Mononuclear cell (primary cell): ENCODE results near the gene CYSRT1. TPM values are rescaled to one million over a fixed set of nuclear protein-coding genes. Genes with fewer than 3 reads are reported as not detected.

Experiments
- H3K27me3 ChIP-seq: 2 replicates; pipeline ENCODE4 v1.6.0; 2011; ENCODE audit warnings: low read length, control low read depth; ENCODE audit not compliant: insufficient read depth
- H3K4me1 ChIP-seq: 2 replicates; pipeline ENCODE4 v1.5.1; 2011; ENCODE audit warnings: mild to moderate bottlenecking, low read length, control low read depth; ENCODE audit not compliant: insufficient read depth
- H3K4me3 ChIP-seq: 2 replicates; pipeline ENCODE4 v1.5.1; 2011; ENCODE audit warnings: mild to moderate bottlenecking, low read length, moderate library complexity
- H3K9me3 ChIP-seq: 2 replicates; pipeline ENCODE4 v1.5.1; 2011; ENCODE audit warnings: low read depth, mild to moderate bottlenecking, control low read depth, low read length
- total RNA-seq: library from RNA; depleted of rRNA; stranded (reverse); fragments of >200 nt; gene quantifications from one replicate; pipeline ENCODE4 v1.2.3, GENCODE V29; 2012

Gene CYSRT1
- total RNA-seq, 1 donor: 0.21 TPM

GRCh38 chr9:137225699-137226331 lies 841 bp downstream of the CYSRT1 start:
- Histone ChIP-seq H3K4me1 (peaks cover 24% of the 10 kb centered on the region), H3K9me3 (no peaks in the 10 kb centered on the region), H3K4me3 (no peak overlapping the region), H3K27me3 (no peaks in the 10 kb centered on the region)

DNA sequence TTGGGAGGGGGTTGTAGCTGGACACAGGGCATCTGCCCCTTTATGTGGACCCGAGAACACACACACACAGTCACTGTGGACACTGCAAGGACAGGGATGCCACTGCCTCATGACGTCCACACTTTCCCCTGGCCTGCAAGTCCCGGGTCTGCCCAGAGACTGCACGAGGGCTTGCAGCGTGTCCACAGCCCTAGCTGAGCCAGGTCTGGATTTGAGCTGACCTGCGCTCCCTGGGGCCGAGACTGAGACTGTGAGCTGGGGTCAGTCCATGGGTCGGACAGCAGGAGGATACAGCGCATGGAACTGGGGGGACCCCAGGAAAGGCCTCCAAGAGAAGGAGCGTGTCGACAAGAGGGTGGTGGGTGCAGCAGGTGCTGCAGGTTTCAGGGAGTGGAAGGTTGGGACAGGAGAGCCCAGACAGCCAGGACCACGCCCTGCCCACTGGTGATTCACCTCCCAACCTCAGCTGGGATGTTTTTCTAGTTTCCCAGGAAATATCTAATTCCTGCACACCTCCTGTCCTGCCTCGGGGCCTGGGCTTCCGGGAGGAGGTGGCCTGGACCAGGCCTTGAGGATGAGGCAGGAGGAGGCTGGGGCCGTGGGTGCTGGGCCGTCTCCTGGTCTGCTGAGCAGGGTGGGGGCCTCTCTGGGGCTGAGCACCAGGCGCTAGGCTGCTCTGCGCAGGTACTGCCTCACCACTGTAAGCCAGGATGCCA lies 1.5 kb downstream of the CYSRT1 start:
- Histone ChIP-seq H3K9me3 (no peaks in the 10 kb centered on the region), H3K4me3 (no peak overlapping the region), H3K4me1 (peaks cover 24% of the 10 kb centered on the region), H3K27me3 (no peaks in the 10 kb centered on the region)

- Histone ChIP-seq H3K9me3 (no peaks in the 10 kb centered on the region), H3K4me1 (peaks cover 24% of the 10 kb centered on the region), H3K4me3 (no peak within 1 kb of the TSS), H3K27me3 (no peaks in the 10 kb centered on the region)
These were observed 2.3 kb downstream of the CYSRT1 start, which contains the start of gene RNF224 for GRCh38 chr9:137227054-137227852. Gene RNF224 (plus strand): TSS chr9:137227502. CDS start chr9:137228336, 834 bp downstream.

GRCh38 chr9:137227853-137228505 lies 3.0 kb downstream of the CYSRT1 start:
- H3K27me3 ChIP-seq: no peaks in the 10 kb centered on the region
- no peak overlapping the region for H3K4me3 ChIP-seq
- H3K9me3 ChIP-seq: no peaks in the 10 kb centered on the region
- H3K4me1 ChIP-seq: peaks cover 17% of the 10 kb centered on the region

DNA sequence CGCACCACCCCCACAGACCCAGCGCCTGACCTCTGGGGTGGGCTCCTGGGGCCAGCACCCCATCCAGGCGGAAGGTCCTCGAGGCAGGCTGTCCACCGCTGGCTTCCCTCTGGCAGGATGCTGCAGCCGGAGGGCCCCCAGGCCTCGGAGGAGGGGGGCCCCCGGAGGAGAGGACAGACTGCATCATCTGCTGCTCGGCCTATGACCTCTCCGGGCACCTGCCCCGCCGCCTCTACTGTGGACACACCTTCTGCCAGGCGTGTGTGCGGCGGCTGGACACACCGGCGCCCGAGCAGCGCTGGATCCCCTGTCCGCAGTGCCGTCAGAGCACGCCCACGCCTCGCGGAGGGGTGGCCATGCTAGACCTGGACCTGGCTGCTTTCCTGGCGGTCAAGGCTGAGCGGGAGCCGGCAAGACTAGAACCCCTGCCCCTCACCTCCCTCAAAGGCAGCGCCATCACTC lies 3.6 kb downstream of the CYSRT1 start:
- peaks cover 16% of the 10 kb centered on the region for H3K4me1 ChIP-seq
- no peak overlapping the region for H3K4me3 ChIP-seq
- H3K9me3 ChIP-seq: no peaks in the 10 kb centered on the region
- H3K27me3 ChIP-seq: no peaks in the 10 kb centered on the region

DNA sequence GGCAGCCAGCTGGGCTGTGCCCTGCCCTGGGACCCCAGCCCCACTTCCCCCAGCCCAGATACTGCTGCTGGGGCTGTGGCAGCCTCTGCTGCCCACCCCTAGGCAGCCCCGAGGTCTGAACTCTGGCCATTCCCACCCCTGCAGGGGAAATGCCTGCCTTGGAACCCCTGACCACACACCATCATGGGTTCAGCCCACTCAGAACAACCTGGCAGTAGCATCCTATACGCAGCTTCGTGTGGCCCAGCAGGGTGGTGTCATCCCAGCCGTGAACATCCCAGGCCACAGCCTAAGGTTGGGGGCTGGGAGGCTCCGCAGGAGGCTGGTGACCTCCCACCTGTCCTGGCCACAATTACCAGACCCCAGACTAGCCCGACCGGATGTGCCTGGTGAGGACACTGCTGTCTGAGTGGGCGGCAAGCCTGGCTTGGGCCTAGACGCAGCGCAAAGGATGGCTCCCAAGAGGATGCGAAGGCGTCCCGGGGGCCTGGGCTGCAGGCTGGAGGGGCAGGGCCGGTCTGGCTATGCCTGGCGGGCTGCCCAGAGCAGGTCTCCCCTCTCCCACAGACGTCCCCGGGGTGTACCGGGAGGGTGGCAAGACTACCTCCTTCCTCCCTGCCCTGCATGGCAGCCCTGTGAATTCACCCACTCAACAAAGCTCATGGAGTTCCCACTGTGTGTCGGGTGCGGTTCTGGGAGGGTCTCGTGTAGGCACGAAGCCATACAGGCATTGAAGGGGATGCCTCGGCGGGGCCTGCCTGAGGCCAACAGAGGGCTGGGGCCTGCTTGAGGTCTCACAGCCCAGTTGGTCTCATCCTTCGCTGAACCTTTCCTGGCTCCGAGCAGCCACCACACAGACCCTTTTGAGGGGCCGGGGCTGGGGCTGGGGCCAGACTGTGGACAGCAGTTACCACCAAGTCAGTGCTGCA lies 4.3 kb downstream of the CYSRT1 start:
- Histone ChIP-seq H3K27me3 (no peaks in the 10 kb centered on the region), H3K9me3 (no peaks in the 10 kb centered on the region), H3K4me3 (no peak overlapping the region), H3K4me1 (peaks cover 10% of the 10 kb centered on the region)

DNA sequence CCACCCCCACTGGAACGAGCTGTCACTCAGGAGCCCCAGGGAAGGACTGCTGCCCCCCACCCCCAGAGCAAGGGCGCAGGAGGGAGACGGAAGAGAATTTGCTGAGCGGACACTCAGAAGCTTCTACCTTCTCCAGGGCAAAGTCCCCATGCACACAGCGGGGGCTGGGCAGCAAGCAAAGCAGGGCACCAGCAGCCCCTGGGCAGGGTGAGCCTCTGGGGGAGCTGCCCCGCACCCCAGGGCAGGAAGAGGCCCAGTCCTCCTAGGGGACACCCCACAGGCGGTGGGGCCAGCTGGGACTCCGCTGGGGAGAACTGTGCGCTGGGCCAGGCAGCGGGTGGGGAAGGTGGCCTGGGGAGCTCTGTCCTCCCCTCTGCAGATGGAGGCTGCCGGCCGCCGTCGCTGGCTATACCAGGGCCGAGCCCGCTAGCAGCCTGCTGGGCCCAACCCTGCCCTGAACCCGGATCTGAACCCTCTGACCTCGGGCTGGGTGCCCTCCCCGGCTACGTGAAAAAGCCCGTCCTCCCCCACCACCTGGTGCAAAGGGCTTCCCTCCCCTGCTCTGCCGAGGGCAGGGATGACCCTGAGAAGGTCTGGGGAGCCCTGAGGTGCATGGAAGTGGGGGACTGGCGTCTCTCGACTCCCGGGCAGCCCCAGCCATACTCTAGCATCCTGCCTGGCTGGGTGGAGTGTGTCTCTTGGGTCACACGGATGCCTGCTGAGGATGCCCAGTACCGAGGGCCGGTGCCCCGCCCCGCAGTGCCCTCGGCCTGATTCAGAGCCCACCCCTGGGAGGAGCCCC lies 5.1 kb downstream of the CYSRT1 start:
- Histone ChIP-seq H3K27me3 (no peaks in the 10 kb centered on the region), H3K4me1 (peaks cover 4% of the 10 kb centered on the region), H3K9me3 (no peaks in the 10 kb centered on the region), H3K4me3 (no peak overlapping the region)

DNA sequence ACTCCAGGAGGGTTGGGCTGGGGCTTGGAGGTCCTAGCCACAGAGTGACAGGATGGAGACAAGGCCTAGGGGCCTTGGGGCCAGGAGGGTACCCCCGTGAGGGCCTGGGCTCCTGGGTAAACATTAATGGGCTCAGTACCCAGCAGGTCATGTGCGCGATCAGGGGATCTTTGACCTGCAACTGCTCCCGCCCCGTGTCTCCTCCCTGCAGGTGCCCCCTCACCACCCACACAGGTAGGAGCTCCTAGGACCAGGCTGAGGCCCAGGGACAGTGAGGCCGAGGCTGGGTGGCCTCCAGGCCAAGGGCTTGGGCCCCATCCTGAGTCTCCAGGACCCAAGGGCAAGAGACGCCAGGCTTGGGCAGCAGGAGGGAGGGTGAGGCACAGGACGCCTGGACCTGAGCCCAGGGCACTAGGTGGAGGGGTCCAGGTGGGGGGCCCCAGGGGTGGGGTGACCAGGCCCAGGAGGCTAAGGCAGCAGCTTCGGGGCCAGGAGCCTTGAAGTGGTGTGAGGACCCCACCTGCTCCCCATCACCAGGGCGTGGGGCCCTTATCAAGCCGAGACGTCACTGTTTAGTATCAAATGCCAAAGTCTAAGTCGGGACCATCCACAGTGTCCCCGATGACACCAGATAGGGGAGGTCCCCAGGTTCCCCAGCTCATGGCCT lies 5.9 kb downstream of the CYSRT1 start, which contains the start of gene SLC34A3:
SLC34A3 (plus strand) TSS at position 197 of the 667 bp plus-strand sequence. CDS start 802 bp downstream, outside the sequence.
- Histone ChIP-seq H3K9me3 (no peaks in the 10 kb centered on the region), H3K4me3 (no peak within 1 kb of the TSS), H3K4me1 (peaks cover 4% of the 10 kb centered on the region), H3K27me3 (no peaks in the 10 kb centered on the region)

- Histone ChIP-seq H3K4me1 (peaks cover 11% of the 10 kb centered on the region), H3K9me3 (no peaks in the 10 kb centered on the region), H3K4me3 (no peak overlapping the region), H3K27me3 (no peaks in the 10 kb centered on the region)
These were observed 6.5 kb downstream of the CYSRT1 start for GRCh38 chr9:137231372-137232039.

- no peaks in the 10 kb centered on the region for H3K9me3 ChIP-seq
- H3K27me3 ChIP-seq: no peaks in the 10 kb centered on the region
These were observed 7.1 kb downstream of the CYSRT1 start for GRCh38 chr9:137232101-137232500.

DNA sequence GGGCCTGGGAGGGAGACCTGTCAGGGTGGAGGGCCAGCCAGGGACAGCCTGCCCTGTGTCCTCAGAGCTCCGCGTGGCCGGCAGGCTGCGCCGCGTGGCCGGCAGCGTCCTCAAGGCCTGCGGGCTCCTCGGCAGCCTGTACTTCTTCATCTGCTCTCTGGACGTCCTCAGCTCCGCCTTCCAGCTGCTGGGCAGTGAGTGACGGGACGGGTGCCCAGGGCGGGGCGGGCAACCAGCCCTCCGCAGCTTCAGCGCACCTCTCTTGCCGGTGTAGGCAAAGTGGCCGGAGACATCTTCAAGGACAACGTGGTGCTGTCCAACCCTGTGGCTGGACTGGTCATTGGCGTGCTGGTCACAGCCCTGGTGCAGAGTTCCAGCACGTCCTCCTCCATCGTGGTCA lies 7.5 kb downstream of the CYSRT1 start:
- Histone ChIP-seq H3K9me3 (no peaks in the 10 kb centered on the region), H3K4me1 (peaks cover 17% of the 10 kb centered on the region), H3K27me3 (no peaks in the 10 kb centered on the region), H3K4me3 (no peak overlapping the region)

More at GRCh38 chr9:137232101-137232500, 7.1 kb downstream of the CYSRT1 start:
- H3K4me3 ChIP-seq: no peak overlapping the region
- H3K4me1 ChIP-seq: peaks cover 17% of the 10 kb centered on the region

- no peak overlapping the region for H3K4me3 ChIP-seq
- H3K27me3 ChIP-seq: no peaks in the 10 kb centered on the region
- no peaks in the 10 kb centered on the region for H3K9me3 ChIP-seq
- peaks cover 17% of the 10 kb centered on the region for H3K4me1 ChIP-seq
These were observed 8.4 kb downstream of the CYSRT1 start for GRCh38 chr9:137233143-137233980.
